ENCODE data around the gene RO60.

RO60 gene

GRCh38 chr1:193062698-193063463 lies 3.5 kb downstream of the RO60 start:
- no peak for DNase-seq

- DNase-seq = no peak
These were observed 6.5 kb downstream of the RO60 start for GRCh38 chr1:193065954-193066353.

GRCh38 chr1:193066606-193067005 lies 7.2 kb downstream of the RO60 start:
- DNase-seq = no peak

GRCh38 chr1:193068013-193068412 lies 8.6 kb downstream of the RO60 start:
- no peak for DNase-seq

- DNase-seq = peak; percentile 36 to 39
These were observed 10.5 kb downstream of the RO60 start for GRCh38 chr1:193069748-193070385.

- DNase-seq = peak in 1 of 2 experiments; percentile 35
These were observed 11.0 kb downstream of the RO60 start for GRCh38 chr1:193070386-193070753.

- peak; percentile 20 to 44 for DNase-seq
These were observed 11.5 kb downstream of the RO60 start for GRCh38 chr1:193070942-193071341.

- DNase-seq = no peak
These were observed 18.6 kb downstream of the RO60 start for GRCh38 chr1:193077991-193078390.

- DNase-seq = no peak
These were observed 19.8 kb downstream of the RO60 start for GRCh38 chr1:193079187-193079586.

GRCh38 chr1:193083365-193084088 lies 24.1 kb downstream of the RO60 start:
- DNase-seq = no peak

GRCh38 chr1:193085263-193085662 lies 25.9 kb downstream of the RO60 start:
- DNase-seq = no peak

GRCh38 chr1:193086342-193086741 lies 26.9 kb downstream of the RO60 start:
- DNase-seq = no peak

- no peak for DNase-seq
These were observed 28.5 kb downstream of the RO60 start for GRCh38 chr1:193087893-193088292.

- no peak for DNase-seq
These were observed 31.5 kb downstream of the RO60 start for GRCh38 chr1:193090865-193091264.

GRCh38 chr1:193094112-193094511 lies 34.7 kb downstream of the RO60 start:
- no peak for DNase-seq

- DNase-seq = no peak
These were observed 43.2 kb downstream of the RO60 start for GRCh38 chr1:193102662-193103061.

- peak in 1 of 2 experiments; percentile 16 for DNase-seq
These were observed 44.5 kb downstream of the RO60 start for GRCh38 chr1:193103759-193104501.

GRCh38 chr1:193104502-193104906 lies 45.1 kb downstream of the RO60 start:
- DNase-seq = peak; percentile 42 to 53

GRCh38 chr1:193104907-193105820 lies 45.8 kb downstream of the RO60 start, which contains the start of gene GLRX2:
GLRX2 (minus strand) TSS chr1:193105414; CDS start chr1:193105382, 32 bp downstream.
- DNase-seq = peak; percentile 79 to 80

- DNase-seq = no peak
These were observed 46.4 kb downstream of the RO60 start for GRCh38 chr1:193105821-193106177.

- no peak for DNase-seq
These were observed 49.1 kb downstream of the RO60 start for GRCh38 chr1:193108471-193108870.
